Suppressor macrophage (primary cell): ENCODE measurements around the gene CCL5.
"Not testable (repeated sequence)": the region's sequence is repeated elsewhere in the genome, so short reads cannot be mapped to it uniquely, and the experiment has no call there.

Experiments used
- DNase-seq, 4 experiments: peaks; one replicate each; pipeline ENCODE4 v3.0.0-alpha.2; 2020 to 2022

CCL5 gene

GRCh38 chr17:35898283-35899070 lies 18.3 kb upstream of the CCL5 start:
- DNase-seq: peak in 3 of 4 experiments; percentile 4 to 46 (median 43)

DNA sequence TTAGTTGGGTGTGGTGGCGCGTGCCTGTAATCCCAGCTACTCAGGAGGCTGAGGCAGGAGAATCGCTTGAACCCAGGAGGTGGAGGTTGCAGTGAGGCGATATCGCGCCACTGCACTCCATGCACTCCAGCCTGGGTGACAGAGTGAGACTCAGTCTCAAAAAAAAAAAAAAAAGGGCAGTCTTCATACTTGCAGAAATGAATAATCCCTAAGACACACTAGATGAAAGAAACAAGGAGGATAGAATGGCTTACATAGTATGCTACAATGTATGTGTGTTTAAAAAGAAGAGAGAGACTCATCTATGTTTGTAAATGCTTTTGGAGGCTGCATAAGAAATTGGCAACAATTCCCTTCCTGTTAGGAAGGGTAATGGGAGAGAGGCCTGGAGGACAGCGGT lies 17.6 kb upstream of the CCL5 start:
- not testable (repeated sequence) for DNase-seq

DNA sequence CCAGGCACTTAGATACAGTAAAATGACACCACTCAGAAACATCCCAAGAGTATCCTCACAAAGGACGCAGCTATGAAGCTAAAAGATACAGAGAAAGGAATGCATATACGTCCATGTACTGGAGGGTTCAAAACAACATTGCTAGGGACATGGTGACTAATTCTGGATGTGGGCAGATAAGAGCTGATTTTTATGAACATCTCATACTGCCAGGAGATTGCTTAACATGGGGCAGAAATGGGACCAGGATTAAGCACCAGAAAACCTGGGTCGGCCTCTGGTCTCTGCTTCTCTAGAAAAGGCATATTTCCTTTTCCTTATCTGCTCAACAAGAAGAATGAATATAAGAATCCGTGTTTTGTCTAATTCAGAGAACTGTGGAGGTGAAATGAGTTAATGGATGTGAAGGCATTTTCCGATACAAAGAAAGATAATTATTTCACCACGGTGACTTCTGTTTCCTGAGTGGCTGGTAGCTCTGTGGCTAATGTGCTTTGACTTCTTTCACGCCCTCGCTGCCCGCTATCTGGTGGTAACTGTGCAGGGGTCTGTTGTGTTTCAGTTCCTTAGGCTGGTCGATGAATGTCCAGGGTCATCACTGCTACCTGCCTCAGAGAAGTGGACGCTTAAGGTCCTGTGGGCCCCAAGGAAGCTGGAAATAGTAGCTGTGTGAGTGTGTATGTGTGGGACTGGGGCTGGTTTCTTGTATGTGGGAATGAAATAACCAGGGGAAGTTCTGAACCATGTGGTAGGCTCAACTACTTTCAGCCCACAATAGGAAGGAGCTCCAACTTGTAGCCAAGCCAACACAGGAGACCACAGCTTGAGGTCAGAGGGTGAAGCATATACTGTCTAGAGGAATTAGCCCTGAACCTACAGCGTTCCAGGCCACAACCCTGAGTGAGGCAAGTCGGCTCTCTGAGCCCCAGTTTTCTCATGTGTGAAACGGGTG lies 15.8 kb upstream of the CCL5 start:
- peak; percentile 58 to 84 (median 80) for DNase-seq

- DNase-seq: no peak
Observed at GRCh38 chr17:35894206-35894605, 14.0 kb upstream of the CCL5 start.

GRCh38 chr17:35893751-35894150 lies 13.6 kb upstream of the CCL5 start:
- DNase-seq: no peak

DNA sequence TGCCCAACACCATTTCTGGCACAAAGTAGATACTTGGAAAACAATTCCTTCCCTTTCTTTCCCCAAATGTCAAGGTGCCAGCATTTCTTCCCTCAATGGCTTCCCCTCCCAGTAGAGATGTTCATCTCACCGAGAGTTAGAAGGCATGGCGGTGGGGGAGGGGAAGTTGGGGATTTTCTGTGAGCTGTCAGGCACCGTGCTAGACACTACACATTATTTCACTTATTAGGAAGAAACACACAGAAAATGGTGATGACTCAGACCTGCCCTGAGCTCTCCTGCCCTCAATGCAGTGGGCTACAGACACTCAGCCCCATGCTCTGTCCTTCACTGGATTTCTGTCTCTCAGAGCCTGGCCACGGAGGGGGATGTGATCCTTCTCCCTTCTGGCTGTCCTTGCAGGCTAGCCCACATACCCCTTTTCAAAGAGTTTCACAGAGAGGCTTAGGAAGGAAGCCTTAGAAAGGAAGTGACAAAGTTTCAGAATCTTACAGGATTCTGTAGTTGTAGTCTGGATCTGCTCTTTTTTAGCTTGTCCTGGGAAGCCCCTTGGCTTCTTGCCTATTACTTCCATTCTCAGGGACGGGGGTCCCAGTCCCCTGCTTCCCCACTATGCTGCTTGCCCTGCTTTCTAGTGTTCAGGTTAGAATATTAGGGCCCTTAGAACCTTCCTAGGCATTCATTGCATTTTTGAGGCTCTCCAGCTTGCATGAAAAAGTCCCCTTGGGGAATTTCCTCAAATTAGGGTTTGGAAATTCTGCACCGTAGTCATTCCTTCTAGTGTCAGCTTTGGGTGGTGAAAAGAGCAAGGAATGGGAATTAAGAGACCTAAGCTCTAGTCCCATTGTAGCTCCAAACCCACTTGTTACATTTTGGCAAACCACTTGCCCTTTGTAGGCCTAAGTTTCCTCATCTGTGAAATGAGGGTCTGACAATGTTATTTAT lies 12.2 kb upstream of the CCL5 start:
- peak; percentile 52 to 77 (median 72) for DNase-seq

DNA sequence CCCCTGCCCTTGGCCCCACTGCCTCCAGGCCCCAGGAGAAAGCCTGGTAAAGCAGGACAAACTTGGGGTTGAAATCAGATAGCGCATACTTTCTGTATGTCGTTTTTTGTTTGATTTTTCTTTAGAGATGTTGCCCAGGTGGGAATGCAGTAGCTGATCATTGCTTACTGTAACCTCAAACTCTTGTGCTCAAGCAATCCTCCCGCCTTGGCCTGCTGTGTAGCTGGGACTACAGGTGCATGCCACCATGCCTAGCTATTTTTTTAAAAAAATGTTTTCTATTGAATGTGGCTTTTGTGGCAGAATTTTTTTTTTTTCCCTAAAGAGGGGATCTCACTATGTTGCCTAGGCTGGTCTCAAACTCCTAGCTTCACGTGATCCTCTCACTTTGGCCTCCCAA lies 11.1 kb upstream of the CCL5 start:
- no peak for DNase-seq

- no peak for DNase-seq
Observed at GRCh38 chr17:35890774-35891155, 10.6 kb upstream of the CCL5 start.

DNA sequence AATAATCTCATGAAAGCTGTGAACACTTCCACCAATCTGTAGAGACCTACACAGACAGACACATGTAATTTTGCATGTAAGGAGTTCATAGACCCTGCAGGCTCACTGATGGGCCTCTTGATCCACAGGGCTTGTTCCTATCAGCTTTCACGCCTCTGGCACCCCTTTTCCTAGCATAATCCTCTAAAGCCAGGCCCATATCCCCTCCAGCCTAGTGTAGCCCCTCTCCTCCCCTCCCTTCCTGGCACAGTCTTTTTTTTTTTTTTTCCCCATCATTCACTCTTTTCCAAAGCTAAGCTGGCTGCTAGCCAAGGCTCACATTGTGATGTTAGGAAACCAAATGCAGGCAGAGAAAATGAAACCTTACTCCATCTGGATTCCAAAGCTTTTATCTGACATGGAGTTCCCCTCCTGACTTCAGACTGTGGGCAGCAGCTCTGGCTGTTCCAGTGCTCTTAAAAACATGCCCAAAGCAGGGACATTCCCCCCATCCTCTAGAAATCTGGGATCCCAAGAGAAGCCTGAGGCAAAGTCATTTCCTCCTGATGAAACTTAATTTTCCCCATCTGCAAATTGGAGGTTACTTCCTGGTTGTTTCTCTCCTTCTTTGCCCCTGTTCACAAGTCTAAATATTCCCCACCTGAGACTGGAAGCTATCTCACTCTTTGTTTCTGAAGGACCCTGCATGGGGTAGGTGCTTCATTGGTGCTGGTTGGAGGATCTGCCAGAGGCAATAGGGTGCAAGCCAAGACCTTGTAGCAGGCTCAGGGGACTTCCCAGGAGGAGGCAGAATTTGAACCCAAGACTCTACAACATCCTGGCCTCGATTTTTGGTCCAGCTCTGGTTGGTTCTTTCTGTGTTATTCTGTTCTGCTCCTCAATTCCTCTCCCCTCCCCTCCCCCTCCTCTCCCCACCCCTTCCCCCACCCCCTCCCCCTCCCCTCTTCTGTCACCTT lies 9.9 kb upstream of the CCL5 start:
- DNase-seq: peak in 3 of 4 experiments; percentile 16 to 33 (median 26)

DNA sequence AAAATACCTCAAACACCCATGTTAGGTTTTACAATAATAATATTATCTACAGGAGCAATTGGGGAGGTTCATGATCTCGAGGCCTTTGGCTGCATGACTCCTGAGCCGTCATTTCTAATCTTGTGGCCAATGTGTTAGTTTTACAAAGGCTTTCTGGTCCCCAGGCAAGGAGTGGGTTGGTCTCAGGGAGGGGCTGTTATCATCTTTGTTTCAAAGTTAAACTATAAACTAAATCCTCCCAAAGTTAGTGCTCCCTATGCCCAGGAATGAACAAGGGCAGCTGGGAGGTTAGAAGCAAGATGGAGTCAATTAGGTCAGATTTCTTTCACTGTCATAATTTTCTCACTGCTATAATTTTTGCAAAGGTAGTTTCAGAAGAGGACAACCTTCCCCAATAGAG lies 9.1 kb upstream of the CCL5 start:
- DNase-seq: no peak

DNA sequence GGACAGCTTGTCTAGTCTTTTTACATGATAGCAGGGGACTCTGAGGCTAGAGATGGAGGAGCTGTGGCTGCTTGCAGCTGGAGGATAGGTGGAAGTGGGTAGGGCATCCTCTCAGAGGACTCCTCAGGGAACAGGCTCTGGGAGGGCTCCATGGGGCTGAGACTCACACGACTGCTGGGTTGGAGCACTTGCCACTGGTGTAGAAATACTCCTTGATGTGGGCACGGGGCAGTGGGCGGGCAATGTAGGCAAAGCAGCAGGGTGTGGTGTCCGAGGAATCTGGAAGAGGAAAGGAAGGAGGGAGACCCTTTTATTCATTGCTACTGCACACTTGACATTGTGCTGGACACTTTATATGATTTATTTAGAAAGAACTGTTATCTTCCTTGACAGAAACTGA lies 1.8 kb downstream of the CCL5 start:
- DNase-seq: no peak

DNA sequence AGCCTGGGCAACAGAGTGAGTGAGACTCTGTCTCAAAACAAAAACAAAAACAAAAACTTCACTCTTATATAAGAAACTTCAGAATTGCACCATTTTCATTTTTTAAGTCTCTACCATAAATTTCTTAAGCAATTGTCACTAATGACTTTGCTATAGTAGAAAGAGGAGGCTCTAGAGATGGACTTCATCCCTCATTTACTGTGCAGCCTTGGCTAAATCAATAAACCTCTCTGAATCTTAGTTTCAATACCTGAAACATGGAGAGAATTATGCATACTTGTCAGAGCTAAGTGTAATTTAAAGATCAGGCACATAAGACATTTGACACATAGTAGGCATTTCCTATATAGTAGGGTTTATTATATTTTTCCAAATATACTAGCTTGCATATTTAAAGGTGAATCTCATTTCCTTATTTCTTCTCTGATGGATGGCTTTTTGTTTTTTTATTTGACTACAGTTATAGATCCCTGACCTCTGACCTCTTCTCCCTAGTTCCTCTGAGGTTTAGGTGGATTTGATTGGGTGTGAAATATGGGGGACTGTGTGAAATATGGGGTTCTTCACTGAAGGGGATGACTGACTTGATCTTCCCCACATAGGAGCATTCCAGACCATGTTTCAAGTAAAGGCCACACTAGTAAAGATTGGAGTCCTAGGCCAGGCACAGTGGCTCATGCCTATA lies 2.7 kb downstream of the CCL5 start:
- no peak for DNase-seq

GRCh38 chr17:35876534-35876933 lies 3.6 kb downstream of the CCL5 start:
- no peak for DNase-seq

GRCh38 chr17:35875800-35876139 lies 4.4 kb downstream of the CCL5 start:
- DNase-seq: no peak

DNA sequence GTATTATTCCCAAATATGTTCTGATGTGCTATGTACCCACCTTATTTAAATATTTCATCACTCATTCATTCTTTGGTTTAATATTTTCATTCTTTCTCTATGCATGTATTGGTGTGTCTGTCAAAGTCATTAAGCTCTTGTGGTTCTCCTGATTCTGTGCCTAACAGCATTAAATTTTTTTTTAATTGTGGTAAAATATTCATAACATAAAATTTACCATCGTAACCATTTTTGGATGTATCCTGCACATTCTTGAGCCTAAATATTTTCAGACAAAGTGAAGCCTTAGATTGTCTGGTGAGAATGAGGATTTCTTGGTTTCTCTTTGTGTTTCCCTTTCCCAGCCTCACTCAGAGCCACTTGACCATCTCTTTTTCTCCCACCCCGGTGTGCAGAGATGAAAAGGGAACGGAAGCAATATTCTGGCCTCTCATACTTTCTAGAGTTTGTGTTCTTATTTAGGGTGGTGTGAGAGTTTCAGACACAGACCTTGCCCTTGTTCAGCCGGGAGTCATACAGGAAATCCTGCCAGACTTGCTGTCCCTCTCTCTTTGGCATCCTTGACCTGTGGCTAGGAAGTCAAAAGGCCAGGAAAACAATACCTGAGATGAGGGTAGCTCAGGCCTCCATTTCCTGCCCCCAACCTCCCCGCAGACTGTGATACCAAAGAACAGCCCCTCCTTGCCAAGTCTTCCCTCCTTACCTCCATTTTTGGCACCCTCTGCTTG lies 4.9 kb downstream of the CCL5 start:
- DNase-seq: no peak

- peak in 1 of 4 experiments; percentile 14 for DNase-seq
Observed at GRCh38 chr17:35872196-35872980, 7.8 kb downstream of the CCL5 start.

GRCh38 chr17:35870906-35871819 lies 9.0 kb downstream of the CCL5 start:
- DNase-seq: peak; percentile 72 to 83 (median 78)

GRCh38 chr17:35868737-35869136 lies 11.4 kb downstream of the CCL5 start, which contains the start of gene HEATR9:
Gene HEATR9, minus strand, starts transcription at chr17:35868891. Its CDS starts 149 bp downstream, at chr17:35868742.
- no peak for DNase-seq
